Fibroblast of skin of scalp (primary cell): ENCODE data around the gene ATP8B1.

Experiments used
- DNase-seq: peaks from one replicate; pipeline ENCODE4 v3.0.0-alpha.2; 2013

The ATP8B1 gene

DNA sequence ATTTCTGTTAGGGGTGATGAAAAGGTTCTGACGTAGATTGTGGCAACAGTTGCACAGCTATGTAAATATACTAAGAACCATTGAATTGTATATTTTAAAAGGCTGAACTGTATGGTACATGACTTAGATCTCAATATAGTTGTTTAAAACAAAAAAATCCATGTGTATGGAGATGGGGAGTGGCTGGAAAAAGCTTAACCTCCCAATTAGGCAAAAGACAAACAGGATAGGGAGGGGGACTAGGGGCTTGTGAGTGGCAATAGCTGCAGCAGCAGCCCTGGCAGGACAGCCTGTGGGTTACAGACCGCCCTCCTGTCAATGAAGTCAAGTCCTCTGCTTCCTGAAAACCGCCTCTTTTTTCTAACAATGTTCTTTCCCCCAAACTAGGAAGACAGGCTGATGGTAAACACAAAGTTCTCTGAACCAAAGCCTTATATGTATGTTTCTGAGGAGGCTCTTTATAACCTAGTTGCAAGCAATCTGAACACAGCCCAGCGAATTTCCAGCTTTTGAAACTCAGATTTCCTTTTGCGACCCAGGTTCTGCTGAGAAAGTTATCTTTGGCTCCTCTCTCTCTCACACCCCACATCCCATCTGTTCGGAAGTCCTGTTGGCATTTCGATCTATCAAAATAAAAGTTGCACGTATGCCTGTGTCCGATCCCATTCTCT, 10.3 kb downstream of the ATP8B1 start:
- no peak for DNase-seq

DNA sequence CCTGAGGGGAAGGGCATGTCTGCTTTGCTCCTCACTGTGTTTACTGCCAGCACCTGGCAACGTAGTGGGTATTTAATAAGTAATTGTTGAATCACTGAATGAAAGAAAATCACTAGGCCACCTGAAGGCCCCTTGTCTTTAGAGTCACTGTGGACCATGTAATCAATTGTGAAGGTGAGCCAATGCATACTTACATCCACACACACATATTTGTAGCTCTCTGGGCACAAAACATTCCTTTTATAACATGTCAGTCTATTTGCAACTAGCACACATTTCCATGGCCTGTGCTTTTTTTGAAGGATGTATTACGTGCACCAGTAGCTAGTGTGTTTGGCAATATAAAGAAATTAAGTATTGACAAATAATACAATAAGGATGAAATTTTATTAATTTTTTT, 11.2 kb downstream of the ATP8B1 start:
- no peak for DNase-seq

DNA sequence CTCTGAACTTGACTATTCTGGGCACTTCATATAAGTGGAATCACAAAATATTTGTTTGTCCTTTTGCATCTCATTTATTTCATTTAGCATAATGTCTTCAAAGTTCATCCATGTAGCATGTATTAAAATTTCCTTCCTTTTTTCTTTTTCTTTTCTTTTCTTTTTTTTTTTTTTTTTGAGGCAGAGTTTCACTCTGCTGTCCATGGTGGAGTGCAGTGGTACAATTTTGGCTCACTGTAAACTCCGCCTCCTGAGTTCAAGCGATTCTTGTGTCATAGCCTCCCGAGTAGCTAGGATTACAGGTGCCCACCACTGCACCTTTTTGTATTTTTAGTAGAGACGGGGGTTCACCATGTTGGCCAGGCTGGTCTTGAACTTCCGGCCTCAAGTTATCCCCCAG, 11.9 kb downstream of the ATP8B1 start:
- DNase-seq: no peak

DNA sequence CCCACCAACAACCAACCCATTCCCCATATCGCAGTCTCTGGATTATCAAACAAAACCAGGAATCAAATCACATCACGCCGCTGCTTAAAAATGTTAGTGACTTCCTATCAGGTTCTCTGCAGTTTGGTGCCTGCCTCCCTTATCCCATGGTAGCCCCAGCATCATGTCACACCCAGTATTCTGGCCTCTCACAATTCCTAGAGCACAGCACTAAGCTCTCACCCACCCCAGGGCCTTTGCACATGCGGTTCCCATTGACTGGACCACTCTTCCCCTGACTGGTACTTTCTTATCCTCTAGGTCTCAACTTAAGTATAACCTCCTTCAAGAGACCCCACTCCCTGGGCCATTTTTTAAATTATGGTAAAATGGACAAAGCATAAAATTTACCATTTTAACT, 12.8 kb downstream of the ATP8B1 start:
- DNase-seq: no peak

DNA sequence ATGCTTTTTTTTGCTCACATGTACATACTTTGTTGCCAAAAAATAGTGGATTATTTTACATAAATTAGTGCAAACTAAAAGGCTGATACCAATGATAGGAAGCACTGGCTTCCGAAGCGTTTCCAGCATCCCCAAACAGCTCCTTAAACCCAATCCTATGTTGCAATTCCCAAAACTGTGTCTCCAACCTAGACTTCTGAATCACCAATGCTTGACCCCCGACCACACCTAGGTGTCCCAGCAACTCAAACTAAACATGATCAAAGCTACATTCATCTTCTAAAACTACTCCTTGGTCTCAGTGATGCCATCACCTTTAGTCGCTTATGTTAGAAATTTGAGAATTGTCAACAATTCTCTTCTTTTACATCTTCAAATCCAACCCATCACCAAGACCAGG, 13.4 kb downstream of the ATP8B1 start:
- DNase-seq: no peak

DNA sequence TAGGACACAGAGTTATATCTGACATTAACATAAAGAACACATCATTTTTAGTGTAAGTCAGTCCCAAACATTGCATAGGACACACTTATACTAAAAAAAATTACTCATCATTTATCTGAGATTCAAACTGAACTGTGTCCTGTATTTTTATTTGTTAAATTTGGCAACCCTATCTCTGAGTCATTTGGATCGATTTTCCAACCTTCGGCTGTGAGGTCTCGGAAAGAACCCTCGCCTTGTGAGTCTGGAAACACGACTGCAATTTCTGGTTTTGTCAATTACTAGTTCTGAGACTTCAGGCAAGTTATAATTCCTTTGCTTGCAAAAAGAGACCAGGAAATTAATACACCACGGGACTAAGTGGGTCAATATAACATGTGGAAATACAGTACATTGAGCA, 14.0 kb downstream of the ATP8B1 start:
- DNase-seq: peak; percentile 59

DNA sequence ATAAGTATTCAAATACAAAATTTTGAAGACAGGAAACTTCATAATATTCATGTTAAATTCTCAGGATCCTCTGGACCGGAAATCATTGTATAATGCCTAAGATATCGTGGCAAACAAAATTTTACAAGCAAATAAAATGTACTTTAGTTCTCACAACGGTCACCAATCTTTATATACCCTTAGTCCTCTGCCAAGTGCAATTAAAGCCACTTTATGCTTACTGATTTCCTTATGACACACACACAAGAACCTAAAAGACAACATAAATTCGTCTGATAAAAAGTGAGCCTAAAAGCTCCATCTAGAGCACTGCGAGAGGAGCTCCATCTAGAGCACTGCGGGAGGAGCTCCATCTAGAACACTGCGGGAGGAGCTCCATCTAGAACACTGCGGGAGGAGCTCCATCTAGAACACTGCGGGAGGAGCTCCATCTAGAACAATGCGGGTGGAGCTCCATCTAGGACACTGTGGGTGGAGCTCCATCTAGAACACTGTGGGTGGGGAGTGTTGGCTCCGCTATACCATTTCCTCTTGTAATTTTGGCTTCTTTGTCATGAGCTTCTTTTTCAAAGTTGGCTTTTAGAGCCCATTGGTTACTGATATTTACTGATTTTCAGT, 15.9 kb downstream of the ATP8B1 start:
- no peak for DNase-seq

DNA sequence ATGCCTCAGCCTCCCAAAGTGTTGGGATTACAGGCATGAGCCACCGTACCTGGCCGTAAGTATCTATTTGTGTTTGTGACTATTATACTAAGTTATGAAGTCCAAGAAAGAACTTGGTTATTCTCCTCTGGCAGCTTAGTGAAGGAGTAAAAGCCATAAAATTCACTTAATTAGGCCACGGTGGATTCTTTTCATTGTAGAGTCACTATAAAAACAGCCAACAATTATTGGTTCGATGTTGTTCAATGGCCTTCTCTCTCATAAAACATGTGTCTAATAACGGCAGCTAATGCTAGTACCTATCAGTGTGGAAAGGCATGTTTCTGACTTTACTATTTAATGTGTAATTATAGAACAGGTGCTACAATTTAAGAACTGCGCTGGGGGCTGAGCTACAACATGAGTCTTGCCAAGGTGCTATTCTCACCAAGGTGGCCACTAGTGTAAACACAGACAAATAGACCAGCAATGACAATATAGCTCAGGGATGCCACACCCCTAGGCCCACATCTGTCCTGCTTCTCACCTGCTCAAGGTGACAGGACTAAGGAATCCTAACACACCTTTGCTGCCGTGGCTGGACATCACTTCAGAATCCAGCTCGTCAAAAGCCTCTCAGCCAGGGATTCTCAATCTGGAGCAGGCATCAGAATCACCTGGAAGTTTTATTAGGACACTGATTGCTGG, 17.2 kb downstream of the ATP8B1 start:
- no peak for DNase-seq

DNA sequence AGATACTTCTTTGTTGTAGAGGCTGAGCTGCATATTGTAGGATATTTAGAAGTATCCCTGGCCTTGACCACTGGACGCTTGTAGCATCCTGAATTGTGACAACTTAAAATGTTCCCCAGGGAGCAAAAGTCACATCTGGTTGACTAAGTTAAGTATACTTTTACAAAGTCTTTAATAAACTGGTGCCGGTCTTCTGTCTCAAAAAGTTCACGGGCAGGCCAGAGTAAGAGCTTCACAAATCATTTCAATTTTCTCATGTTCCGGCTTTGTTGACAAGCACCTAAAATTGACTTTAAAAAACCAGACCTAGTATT, 18.4 kb downstream of the ATP8B1 start:
- DNase-seq: no peak

DNA sequence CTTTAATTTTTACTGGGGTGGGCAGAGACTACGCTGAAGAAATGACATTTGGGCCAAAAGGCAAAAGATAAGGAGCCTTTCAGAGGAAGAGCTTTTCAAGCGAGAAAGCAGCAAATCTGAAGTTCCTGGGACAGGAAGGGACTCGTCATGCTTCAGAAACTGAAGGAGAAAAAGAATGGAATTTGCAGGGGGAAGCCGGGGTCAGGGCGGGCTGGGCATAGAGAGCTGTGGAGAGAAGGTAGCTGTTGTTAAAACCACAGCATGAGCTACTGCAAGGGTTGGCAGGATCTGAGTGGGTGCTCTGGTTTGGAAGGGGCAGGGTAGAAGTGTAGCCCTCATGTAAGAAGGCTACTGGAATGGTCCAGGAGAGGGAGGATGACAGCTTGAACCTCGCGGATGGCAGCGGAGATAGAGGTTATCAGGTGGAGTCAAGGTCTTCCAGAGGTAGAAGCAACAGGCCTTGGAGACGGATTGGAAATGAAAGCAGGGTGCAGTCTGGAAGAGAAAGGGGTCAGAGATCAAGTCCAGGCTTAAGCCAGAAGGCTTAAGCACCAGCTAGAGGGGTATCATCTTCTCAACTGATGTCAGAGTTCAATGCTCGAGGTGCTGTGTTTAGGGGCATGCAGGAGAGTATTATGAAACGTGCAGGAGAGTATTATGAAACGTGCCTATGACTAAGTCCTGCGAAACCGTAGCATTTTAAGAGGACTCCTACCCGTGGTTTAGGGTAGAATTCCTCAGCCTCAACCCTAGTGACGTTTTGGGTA, 18.9 kb downstream of the ATP8B1 start:
- DNase-seq: peak; percentile 67

DNA sequence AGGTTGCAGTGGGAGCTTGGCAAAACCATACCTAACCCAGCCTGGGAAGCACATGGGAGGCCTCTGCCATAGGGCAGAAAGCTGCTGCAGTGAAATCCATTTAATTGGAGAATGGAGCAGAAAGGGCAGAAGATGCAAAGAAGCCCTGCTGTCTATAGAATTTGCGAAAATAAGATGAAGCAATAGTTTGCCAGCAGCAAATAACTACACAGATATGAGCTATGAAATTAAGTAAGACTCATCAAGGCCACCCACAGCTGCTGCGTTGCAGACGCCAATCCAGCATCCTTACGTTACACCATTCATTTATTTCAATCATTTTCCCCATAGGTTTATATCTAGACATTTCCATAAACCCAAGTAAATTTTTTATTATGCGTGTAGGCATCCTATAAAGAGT, 21.1 kb downstream of the ATP8B1 start:
- DNase-seq: no peak

DNA sequence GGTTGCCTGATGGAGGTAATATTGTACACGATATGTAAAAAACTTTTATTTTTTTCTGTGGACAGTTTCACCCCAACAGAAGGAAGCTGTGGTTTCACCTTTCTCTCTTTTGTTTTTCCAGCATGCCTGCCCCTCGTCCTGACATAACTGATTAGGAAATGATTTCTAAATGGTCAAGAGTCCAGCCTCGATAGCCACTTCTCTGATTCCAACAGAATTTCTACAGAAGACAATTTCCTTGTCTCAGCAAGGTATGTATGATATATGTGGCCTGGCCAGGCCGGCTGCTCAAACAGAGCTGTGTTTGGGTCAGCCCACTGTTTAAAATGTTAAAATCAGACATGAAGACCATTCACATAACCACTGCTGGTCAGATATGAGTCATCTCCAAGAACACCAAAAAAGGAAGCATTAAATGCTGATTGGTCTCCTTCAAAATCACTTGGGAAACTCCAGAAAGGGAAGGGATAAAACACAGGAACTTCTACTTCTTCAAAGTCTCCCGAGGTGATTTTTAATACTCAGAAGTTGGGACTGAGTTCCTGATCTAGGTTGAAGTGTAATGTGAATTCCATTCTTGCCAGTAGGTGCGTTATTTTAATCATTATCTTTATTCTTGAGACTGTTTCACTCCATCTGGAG, 22.3 kb downstream of the ATP8B1 start:
- peak; percentile 90 for DNase-seq

DNA sequence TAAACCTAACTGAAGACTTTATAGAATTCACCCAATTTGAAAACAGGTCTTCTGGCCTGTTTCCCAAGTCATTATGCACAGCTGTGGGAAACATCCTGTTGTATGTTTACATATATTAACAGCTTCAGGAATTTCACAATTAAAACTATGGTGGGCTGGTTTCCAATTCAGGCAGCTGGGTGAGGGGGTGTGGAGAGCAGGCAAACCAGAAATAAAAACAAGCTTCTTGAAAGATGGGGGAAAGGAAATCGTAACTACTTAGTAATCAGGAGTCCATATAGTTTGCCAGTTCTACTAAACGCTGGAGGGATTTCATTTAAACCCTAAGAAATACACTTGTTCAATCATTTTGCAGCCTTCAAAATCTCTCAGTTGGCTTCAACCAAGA, 22.8 kb downstream of the ATP8B1 start:
- peak; percentile 69 for DNase-seq

DNA sequence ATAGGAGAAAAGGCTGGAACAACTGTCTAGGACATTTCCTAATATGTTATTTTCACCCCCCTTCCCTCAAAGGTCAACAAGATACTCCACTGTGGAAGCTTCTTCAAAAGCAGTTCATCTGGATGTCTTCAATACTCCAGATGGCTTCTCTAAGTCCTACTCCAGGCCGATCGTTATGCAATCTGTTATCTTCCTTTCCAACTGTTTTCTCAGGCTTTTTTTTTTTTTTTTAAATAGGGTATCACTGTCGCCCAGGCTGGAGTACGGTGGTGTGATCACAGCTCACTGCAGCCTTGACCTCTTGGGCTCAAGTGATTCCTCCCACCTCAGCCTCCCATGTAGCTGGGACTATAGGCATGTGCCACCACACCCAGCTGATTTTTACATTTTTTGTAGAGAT, 26.3 kb downstream of the ATP8B1 start:
- no peak for DNase-seq

DNA sequence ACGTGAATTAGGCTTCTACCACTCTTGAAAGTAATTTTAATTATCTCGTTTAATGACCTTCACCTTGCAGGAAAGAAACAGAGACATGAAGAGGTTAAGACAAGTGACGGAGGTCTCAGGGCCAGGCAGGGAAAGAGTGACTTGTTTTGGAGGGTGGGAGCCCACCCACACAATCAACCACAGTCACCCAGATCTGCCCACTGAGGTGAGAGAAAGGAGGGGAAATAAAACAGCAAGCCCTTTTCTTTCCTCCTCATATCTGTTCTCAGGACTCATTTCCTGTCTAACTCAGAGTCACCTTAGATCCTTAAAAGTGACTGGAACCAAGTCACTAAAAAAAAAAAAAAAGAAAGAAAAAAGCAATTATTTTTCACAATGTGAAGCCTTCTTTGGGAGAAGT, 26.8 kb downstream of the ATP8B1 start:
- no peak for DNase-seq

DNA sequence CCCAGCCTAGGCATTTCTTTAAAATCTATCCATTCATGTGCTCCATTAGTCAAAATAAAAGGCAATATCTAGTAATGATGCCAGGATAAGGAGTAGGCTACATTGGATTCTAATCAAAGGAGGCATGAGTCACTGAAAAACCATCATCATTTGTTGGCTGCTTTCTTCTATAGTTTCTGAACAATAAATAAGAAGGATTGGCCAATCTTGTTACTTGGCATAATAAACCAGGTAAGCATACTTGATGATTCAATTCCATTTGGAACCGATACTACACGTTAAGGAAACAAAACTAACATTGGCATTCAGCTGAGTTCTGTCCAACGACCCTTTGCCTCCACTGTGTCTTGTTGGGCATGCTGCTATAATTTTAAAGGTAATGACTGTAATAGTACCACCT, 27.2 kb downstream of the ATP8B1 start:
- no peak for DNase-seq

DNA sequence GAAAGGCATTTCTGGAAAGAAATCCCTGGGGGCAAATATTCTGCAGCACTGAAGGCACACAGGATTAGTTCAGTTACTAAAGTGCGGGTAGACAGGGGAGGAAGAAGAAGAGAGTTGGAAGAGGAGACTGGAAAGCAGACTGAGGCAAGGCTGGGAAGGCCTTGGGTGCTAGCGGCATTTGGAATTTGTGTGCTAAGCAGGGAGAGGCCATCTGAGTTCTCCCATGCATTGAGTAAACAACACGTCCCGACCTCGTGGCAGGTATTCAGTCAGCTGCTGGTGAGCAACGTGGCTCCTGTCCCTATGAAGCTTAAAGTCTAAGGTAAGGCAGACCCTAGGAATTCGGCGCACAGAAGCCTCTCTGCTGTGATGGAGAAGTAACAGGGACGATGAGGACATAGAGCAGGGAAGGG, 30.7 kb downstream of the ATP8B1 start:
- DNase-seq: no peak

DNA sequence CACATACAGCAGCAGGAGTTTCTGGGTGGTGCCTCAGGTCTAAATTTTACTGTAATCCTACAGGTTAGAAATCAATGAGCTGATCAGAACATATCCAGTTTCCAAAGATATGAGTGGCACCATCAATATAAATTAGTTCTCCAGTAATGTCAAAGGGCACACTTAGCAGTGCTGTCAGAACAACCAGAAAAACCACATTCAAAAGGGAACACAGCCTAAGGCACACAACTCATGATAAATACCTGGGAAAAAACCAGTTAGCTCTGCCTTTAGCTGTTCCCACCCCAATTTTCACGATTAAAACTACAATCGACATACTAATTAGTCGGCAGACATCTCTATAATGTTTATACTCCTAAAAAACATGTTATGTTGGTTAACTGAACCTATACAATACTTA, 31.5 kb downstream of the ATP8B1 start:
- no peak for DNase-seq

DNA sequence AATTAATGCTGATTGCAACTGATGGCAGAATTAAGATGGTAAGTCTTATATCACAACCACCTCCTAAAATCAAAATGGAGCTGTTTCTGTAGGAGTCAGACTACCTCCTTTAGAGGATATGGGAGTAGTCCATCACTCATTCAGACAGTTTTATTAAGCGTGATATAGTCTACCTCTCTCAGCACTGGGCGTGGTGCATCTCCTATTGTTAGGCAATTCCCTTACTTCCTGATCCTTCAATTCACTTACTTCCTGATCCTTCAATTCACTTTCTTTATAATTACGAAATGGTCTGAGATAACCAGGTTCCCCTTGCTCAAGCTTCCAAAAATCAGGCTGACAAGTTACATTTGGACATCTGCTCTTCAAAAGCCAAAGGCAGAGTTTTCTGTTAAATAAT, 31.9 kb downstream of the ATP8B1 start:
- DNase-seq: no peak

DNA sequence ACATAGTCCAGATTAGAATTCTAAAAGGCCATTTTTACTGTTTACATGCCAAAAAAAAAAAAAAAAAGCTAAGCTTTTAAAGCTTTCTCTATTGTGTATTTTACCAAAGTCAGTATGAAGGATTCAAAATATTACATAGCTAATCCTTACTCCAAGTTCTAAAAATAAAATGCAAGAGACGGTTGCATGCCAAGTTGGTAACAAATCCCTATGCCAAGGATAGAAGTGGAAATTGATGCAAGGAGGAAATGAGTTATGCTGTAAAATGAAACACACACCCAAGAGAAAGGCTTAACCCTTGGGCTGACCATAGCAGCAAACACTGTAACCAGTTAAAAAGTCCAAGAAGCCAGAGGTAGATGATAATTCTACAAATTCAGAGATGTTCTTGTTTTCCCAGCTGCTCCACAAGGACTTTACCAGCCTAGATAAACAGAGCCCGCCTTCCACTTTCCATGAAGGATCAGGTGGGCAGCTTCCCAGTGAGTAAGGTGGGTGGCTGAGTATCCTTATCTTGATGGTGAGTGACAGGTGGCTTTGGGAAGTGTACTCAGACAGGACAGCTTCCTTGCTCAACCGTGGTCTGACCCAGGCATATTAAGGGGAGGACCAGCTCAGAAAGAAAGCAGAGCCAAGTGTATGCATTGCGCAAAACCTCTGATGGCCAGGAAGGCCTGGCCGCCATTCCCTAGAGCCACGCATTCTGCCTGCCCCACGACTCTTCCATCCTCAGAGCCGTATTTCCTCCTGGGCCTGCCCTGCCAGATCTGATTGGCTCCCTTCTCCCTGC, 34.4 kb downstream of the ATP8B1 start:
- DNase-seq: peak; percentile 78

DNA sequence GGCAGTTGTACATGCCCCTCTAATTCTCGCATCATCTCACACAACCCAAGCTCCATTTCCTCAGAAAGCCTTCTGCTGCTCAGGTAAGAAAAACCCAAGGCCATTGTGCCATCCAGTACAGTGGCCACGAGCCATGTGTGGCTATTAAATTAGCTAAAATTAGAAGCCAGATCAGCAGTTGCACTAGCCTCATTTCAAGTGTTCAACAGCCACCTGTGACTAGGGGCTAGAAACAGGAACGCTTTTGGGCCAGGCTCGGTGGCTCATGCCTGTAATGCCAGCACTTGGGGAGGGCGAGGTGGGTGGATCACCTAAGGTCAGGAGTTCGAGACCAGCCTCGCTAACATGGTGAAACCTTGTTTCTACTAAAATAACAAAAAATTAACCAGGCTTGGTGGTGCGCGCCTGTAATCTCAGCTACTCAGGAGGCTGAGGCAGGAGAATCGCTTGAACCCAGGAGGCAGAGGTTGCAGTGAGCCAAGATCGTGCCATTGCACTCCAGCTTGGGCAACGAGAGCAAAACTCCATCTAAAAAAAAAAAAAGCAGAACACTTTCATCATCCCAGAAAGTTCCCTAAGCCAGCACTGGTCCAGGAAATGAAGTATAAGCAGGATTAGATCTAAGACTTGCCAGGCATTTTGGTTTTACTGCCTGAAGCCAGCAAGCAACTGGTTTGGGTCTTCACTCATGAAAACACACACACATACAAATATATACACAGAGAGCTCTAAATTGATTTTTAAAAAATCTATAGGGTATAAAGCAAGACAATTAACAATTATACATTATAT, 35.7 kb downstream of the ATP8B1 start:
- DNase-seq: no peak
